ENCODE measurements around the gene SLC4A4. TPM values are rescaled to one million over a fixed set of nuclear protein-coding genes. Genes with fewer than 3 reads are reported as not detected.

The SLC4A4 gene
- total RNA-seq, 1 experiment from 2014 or later = 1.1 TPM

DNA sequence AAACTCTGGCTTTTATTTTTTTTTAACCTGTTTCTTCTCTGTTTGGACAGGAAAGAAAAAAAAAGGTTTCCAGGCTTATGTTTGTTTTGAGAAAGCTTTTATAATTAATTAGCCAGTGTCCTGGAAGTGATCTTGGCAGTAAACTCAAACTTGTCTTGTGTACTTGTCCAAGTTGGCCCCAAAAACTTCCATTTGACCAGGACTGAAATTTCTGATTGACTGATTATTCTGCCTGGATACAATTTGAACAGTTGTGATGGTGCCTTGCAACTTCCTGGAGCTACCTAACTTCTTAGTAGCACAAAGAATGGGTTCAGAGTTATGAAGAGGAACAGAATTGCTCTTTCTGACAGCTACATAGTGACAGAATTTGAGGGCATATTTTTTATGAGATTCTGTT is 62.0 kb downstream of the SLC4A4 start (continued):
- TF ChIP-seq, protein P1, sequence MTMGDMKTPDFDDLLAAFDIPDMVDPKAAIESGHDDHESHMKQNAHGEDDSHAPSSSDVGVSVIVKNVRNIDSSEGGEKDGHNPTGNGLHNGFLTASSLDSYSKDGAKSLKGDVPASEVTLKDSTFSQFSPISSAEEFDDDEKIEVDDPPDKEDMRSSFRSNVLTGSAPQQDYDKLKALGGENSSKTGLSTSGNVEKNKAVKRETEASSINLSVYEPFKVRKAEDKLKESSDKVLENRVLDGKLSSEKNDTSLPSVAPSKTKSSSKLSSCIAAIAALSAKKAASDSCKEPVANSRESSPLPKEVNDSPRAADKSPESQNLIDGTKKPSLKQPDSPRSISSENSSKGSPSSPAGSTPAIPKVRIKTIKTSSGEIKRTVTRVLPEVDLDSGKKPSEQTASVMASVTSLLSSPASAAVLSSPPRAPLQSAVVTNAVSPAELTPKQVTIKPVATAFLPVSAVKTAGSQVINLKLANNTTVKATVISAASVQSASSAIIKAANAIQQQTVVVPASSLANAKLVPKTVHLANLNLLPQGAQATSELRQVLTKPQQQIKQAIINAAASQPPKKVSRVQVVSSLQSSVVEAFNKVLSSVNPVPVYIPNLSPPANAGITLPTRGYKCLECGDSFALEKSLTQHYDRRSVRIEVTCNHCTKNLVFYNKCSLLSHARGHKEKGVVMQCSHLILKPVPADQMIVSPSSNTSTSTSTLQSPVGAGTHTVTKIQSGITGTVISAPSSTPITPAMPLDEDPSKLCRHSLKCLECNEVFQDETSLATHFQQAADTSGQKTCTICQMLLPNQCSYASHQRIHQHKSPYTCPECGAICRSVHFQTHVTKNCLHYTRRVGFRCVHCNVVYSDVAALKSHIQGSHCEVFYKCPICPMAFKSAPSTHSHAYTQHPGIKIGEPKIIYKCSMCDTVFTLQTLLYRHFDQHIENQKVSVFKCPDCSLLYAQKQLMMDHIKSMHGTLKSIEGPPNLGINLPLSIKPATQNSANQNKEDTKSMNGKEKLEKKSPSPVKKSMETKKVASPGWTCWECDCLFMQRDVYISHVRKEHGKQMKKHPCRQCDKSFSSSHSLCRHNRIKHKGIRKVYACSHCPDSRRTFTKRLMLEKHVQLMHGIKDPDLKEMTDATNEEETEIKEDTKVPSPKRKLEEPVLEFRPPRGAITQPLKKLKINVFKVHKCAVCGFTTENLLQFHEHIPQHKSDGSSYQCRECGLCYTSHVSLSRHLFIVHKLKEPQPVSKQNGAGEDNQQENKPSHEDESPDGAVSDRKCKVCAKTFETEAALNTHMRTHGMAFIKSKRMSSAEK (CRISPR knock-in tag; IDR thresholded peaks at IDR 0.05; ENCODE audit: borderline replicate concordance) = no peak
- TF ChIP-seq, protein P2, sequence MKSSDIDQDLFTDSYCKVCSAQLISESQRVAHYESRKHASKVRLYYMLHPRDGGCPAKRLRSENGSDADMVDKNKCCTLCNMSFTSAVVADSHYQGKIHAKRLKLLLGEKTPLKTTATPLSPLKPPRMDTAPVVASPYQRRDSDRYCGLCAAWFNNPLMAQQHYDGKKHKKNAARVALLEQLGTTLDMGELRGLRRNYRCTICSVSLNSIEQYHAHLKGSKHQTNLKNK (CRISPR knock-in tag; IDR thresholded peaks at IDR 0.05) = no peak
- TF ChIP-seq CREB1 (CRISPR knock-in tag; IDR thresholded peaks at IDR 0.05) (no peak), EMX1 (CRISPR knock-in tag; IDR thresholded peaks at IDR 0.05) (no peak), FOXP1 (CRISPR knock-in tag; IDR thresholded peaks at IDR 0.05; ENCODE audit: borderline replicate concordance) (no peak), OVOL2 (CRISPR knock-in tag; IDR thresholded peaks at IDR 0.05; ENCODE audit: borderline replicate concordance) (no peak), SMAD3 (CRISPR knock-in tag; IDR thresholded peaks at IDR 0.05; ENCODE audit: borderline replicate concordance) (no peak)

DNA sequence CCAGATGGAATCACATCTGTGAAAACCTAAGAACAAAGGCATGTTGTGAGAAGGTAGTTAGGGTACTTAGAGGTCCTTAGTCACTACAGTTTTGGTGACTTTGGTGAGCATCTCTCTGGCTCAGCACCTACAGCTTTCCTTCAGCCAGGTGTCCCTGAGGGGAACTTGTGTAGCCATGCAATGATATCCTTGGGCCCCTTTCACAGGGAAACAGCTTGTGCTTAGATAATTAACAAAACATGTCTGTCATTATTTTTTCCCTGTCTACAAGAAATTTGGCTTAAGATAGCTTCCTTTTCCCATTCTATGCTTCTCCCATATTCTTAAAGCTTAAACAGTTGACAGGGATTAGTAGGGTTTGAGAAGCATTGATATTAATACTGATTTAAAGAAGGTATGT is 63.8 kb downstream of the SLC4A4 start:
- no peaks in the 10 kb centered on the region; the same call in 1 of the 2 replicates for H3K36me3 Mint-ChIP-seq
- no peak for TF ChIP-seq ZNF138 (CRISPR knock-in tag; conservative IDR thresholded peaks at IDR 0.05)
- TF ChIP-seq, protein P3, sequence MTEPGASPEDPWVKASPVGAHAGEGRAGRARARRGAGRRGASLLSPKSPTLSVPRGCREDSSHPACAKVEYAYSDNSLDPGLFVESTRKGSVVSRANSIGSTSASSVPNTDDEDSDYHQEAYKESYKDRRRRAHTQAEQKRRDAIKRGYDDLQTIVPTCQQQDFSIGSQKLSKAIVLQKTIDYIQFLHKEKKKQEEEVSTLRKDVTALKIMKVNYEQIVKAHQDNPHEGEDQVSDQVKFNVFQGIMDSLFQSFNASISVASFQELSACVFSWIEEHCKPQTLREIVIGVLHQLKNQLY (CRISPR knock-in tag; IDR thresholded peaks at IDR 0.05) = no peak
- TF ChIP-seq, protein P4, sequence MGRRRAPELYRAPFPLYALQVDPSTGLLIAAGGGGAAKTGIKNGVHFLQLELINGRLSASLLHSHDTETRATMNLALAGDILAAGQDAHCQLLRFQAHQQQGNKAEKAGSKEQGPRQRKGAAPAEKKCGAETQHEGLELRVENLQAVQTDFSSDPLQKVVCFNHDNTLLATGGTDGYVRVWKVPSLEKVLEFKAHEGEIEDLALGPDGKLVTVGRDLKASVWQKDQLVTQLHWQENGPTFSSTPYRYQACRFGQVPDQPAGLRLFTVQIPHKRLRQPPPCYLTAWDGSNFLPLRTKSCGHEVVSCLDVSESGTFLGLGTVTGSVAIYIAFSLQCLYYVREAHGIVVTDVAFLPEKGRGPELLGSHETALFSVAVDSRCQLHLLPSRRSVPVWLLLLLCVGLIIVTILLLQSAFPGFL (CRISPR knock-in tag; IDR thresholded peaks at IDR 0.05; ENCODE audit: borderline replicate concordance) = no peak
- TF ChIP-seq ESRRA (CRISPR knock-in tag; IDR thresholded peaks at IDR 0.05; ENCODE audit: borderline replicate concordance) = no peak
- TF ChIP-seq, protein P5, sequence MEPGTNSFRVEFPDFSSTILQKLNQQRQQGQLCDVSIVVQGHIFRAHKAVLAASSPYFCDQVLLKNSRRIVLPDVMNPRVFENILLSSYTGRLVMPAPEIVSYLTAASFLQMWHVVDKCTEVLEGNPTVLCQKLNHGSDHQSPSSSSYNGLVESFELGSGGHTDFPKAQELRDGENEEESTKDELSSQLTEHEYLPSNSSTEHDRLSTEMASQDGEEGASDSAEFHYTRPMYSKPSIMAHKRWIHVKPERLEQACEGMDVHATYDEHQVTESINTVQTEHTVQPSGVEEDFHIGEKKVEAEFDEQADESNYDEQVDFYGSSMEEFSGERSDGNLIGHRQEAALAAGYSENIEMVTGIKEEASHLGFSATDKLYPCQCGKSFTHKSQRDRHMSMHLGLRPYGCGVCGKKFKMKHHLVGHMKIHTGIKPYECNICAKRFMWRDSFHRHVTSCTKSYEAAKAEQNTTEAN (CRISPR knock-in tag; IDR thresholded peaks at IDR 0.05) = no peak
- TF ChIP-seq TEAD1 (CRISPR knock-in tag; IDR thresholded peaks at IDR 0.05) = no peak
- TF ChIP-seq, protein P6, sequence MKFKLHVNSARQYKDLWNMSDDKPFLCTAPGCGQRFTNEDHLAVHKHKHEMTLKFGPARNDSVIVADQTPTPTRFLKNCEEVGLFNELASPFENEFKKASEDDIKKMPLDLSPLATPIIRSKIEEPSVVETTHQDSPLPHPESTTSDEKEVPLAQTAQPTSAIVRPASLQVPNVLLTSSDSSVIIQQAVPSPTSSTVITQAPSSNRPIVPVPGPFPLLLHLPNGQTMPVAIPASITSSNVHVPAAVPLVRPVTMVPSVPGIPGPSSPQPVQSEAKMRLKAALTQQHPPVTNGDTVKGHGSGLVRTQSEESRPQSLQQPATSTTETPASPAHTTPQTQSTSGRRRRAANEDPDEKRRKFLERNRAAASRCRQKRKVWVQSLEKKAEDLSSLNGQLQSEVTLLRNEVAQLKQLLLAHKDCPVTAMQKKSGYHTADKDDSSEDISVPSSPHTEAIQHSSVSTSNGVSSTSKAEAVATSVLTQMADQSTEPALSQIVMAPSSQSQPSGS (CRISPR knock-in tag; IDR thresholded peaks at IDR 0.05; ENCODE audit: borderline replicate concordance, low read depth) = no peak
- no peak for TF ChIP-seq ZNF671 (CRISPR knock-in tag; IDR thresholded peaks at IDR 0.05)
- CTCF ChIA-PET = no interaction called here
- H3K9me3 Mint-ChIP-seq = peaks cover 11% of the 10 kb centered on the region
- POLR2A ChIA-PET = no interaction called here
- H3K4me3 Mint-ChIP-seq = no peak overlapping the region
- peaks cover 19% of the 10 kb centered on the region for H3K4me1 Mint-ChIP-seq
- H3K27me3 Mint-ChIP-seq (ENCODE audit: low read depth) = no peaks in the 10 kb centered on the region
- DNase-seq (ENCODE audit: low spot score) (no peak), ATAC-seq (no peak)
- no peak overlapping the region for H3K27ac Mint-ChIP-seq
